Measurements from ENCODE around the gene GLIPR1. TPM values are rescaled to one million over a fixed set of nuclear protein-coding genes. Genes with fewer than 3 reads are reported as not detected.
"Not testable (repeated sequence)": the region's sequence is repeated elsewhere in the genome, so short reads cannot be mapped to it uniquely, and the experiment has no call there.

GLIPR1 gene
- polyA plus RNA-seq, 1 of the 3 experiments (the other 2 are of a cell fraction) = 75.6 TPM

- TF ChIP-seq EP300 (IDR thresholded peaks at IDR 0.05; ENCODE audit: borderline replicate concordance in 1 of 2, low read depth in 1 of 2, low read length in 1 of 2) = 0 out of 4 replicates have a peak, but pooled peaks of 1 of the 2 experiments have one; percentile 25
- TF ChIP-seq RFX5 (IDR thresholded peaks at IDR 0.05; ENCODE audit: low read length) = no peak
- TF ChIP-seq PBX3 (IDR thresholded peaks at IDR 0.05) = peak; percentile 45
- no peak for TF ChIP-seq RXRA (IDR thresholded peaks at IDR 0.05; ENCODE audit: borderline replicate concordance, low read depth)
Measured at GRCh38 chr12:75439930-75440329, 40.6 kb upstream of the GLIPR1 start (continued).

- CTCF ChIA-PET; H3K79me2 ChIP-seq (ENCODE audit: insufficient read depth): not testable (repeated sequence)
- WGBS (ENCODE audit: low lambda C conversion rate) = 64% methylated on average over 4 of the region's 4 CpGs
Measured at GRCh38 chr12:75441687-75442449, 38.7 kb upstream of the GLIPR1 start.

DNA sequence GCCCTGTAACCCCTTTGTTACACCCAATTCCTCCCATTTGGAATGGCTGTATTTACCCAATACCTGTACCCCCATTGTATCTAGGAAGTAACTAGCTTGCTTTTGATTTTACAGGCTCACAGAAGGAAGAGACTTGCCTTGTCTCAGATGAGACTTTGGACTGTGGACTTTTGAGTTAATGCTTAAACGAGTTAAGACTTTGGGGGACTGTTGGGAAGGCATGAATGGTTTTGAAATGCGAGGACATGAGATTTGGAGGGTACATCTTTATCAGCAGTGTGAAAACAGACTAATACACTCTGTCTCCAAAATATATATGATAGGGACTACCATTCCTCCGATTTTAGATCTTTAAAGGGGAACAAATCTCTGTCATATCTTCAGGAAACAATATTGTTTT lies 38.1 kb upstream of the GLIPR1 start:
- POLR2A ChIA-PET = not testable (repeated sequence)
- peaks cover 0 to 13% of the 10 kb centered on the region in 2 experiments; a peak in 2 of 4 replicates for H3K4me1 ChIP-seq (ENCODE audit: control insufficient read depth in 1 of 2, insufficient read depth in 2 of 2, low read depth in 1 of 2, low read length in 1 of 2)

More at GRCh38 chr12:75441687-75442449, 38.7 kb upstream of the GLIPR1 start:
- H3K4me2 ChIP-seq; H3K27ac ChIP-seq (ENCODE audit: low read depth in 2 of 2, low read length in 1 of 2); H2AFZ ChIP-seq (ENCODE audit: low read depth); H3K27me3 ChIP-seq (ENCODE audit: insufficient read depth); POLR2A ChIA-PET; H3K9ac ChIP-seq; H3K9me2 ChIP-seq; H3K4me1 ChIP-seq (ENCODE audit: control insufficient read depth in 1 of 2, insufficient read depth in 2 of 2, low read depth in 1 of 2, low read length in 1 of 2); H3K4me3 ChIP-seq (ENCODE audit: low read depth in 2 of 2, low read length in 1 of 2); H4K20me1 ChIP-seq (ENCODE audit: insufficient read depth); H3K36me3 ChIP-seq (replicated peaks in 1 of 2; ENCODE audit: control insufficient read depth in 1 of 2, insufficient read depth in 2 of 2, low read length in 1 of 2); DNase-seq; H3K9me3 ChIP-seq: not testable (repeated sequence)
- peaks cover 12% of the 10 kb centered on the region for H3F3A ChIP-seq (replicated peaks; ENCODE audit: insufficient read depth)

DNA sequence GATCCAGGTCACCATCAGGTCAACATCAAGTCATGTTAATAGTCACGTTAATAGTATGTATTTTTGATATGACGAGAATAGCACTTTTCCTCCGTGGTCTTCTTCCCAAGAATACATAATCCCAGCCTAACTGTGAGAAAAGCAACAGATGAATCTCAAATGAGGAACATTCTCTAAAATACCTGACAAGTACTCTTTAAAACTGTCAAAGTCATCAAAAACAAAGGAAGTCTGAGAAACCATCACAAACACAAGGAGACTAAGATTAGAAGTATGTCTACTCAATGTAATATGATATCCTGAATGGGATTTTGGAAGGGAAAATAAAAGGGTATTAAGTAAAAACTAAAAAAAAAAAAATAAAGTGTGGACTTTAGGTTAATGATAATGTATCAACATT lies 36.8 kb upstream of the GLIPR1 start:
- H3F3A ChIP-seq (replicated peaks; ENCODE audit: insufficient read depth) = peaks cover 17% of the 10 kb centered on the region
- H3K79me2 ChIP-seq (ENCODE audit: insufficient read depth) = no peaks in the 10 kb centered on the region
- peak overlapping the region in 1 of 2 experiments; percentile 61; a peak in 1 of 4 replicates for H3K27ac ChIP-seq (ENCODE audit: low read depth in 2 of 2, low read length in 1 of 2)
- no peaks in the 10 kb centered on the region for H3K36me3 ChIP-seq (replicated peaks in 1 of 2; ENCODE audit: control insufficient read depth in 1 of 2, insufficient read depth in 2 of 2, low read length in 1 of 2)
- peaks cover 0 to 26% of the 10 kb centered on the region in 2 experiments; a peak in 2 of 4 replicates for H3K4me1 ChIP-seq (ENCODE audit: control insufficient read depth in 1 of 2, insufficient read depth in 2 of 2, low read depth in 1 of 2, low read length in 1 of 2)
- peak overlapping the region; percentile 25; the same call in 1 of the 2 replicates for H3K4me2 ChIP-seq
- no peaks in the 10 kb centered on the region for H3K27me3 ChIP-seq (ENCODE audit: insufficient read depth)
- WGBS (ENCODE audit: low lambda C conversion rate) = 40% methylated on average over 3 of the region's 3 CpGs
- ChIA-PET CTCF (no interaction called here), POLR2A (no interaction called here)
- H3K4me3 ChIP-seq (ENCODE audit: low read depth in 2 of 2, low read length in 1 of 2) = no peak overlapping the region
- no peaks in the 10 kb centered on the region for H3K9me3 ChIP-seq
- H3K9me2 ChIP-seq = no peaks in the 10 kb centered on the region
- no peak overlapping the region for H2AFZ ChIP-seq (ENCODE audit: low read depth)
- DNase-seq = no peak
- no peak overlapping the region for H3K9ac ChIP-seq
- no peaks in the 10 kb centered on the region for H4K20me1 ChIP-seq (ENCODE audit: insufficient read depth)
- TF ChIP-seq USF1 (IDR thresholded peaks at IDR 0.05; ENCODE audit: borderline replicate concordance, low read depth) (no peak), MXI1 (IDR thresholded peaks at IDR 0.05; ENCODE audit: low read depth, low read length) (no peak), YY1 (IDR thresholded peaks at IDR 0.05; ENCODE audit: low read depth) (no peak), NFIC (IDR thresholded peaks at IDR 0.05; ENCODE audit: borderline replicate concordance) (no peak), RCOR1 (IDR thresholded peaks at IDR 0.05; ENCODE audit: low read length) (no peak), RXRA (IDR thresholded peaks at IDR 0.05; ENCODE audit: borderline replicate concordance, low read depth) (no peak), FOSL2 (IDR thresholded peaks at IDR 0.05; ENCODE audit: borderline replicate concordance, low read depth) (no peak)
- TF ChIP-seq, protein P1, sequence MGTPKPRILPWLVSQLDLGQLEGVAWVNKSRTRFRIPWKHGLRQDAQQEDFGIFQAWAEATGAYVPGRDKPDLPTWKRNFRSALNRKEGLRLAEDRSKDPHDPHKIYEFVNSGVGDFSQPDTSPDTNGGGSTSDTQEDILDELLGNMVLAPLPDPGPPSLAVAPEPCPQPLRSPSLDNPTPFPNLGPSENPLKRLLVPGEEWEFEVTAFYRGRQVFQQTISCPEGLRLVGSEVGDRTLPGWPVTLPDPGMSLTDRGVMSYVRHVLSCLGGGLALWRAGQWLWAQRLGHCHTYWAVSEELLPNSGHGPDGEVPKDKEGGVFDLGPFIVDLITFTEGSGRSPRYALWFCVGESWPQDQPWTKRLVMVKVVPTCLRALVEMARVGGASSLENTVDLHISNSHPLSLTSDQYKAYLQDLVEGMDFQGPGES (IDR thresholded peaks at IDR 0.05; ENCODE audit: low read depth, low read length) = no peak
- TF ChIP-seq, protein P2, sequence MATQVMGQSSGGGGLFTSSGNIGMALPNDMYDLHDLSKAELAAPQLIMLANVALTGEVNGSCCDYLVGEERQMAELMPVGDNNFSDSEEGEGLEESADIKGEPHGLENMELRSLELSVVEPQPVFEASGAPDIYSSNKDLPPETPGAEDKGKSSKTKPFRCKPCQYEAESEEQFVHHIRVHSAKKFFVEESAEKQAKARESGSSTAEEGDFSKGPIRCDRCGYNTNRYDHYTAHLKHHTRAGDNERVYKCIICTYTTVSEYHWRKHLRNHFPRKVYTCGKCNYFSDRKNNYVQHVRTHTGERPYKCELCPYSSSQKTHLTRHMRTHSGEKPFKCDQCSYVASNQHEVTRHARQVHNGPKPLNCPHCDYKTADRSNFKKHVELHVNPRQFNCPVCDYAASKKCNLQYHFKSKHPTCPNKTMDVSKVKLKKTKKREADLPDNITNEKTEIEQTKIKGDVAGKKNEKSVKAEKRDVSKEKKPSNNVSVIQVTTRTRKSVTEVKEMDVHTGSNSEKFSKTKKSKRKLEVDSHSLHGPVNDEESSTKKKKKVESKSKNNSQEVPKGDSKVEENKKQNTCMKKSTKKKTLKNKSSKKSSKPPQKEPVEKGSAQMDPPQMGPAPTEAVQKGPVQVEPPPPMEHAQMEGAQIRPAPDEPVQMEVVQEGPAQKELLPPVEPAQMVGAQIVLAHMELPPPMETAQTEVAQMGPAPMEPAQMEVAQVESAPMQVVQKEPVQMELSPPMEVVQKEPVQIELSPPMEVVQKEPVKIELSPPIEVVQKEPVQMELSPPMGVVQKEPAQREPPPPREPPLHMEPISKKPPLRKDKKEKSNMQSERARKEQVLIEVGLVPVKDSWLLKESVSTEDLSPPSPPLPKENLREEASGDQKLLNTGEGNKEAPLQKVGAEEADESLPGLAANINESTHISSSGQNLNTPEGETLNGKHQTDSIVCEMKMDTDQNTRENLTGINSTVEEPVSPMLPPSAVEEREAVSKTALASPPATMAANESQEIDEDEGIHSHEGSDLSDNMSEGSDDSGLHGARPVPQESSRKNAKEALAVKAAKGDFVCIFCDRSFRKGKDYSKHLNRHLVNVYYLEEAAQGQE (IDR thresholded peaks at IDR 0.05; ENCODE audit: low read depth, low read length) = no peak

More for the DNA sequence above, 38.1 kb upstream of the GLIPR1 start:
- H3K4me2 ChIP-seq; CTCF ChIA-PET; H3K9me2 ChIP-seq; H4K20me1 ChIP-seq (ENCODE audit: insufficient read depth); H3K79me2 ChIP-seq (ENCODE audit: insufficient read depth); H3K9ac ChIP-seq; H3K27ac ChIP-seq (ENCODE audit: low read depth in 2 of 2, low read length in 1 of 2); DNase-seq; H2AFZ ChIP-seq (ENCODE audit: low read depth); H3K4me3 ChIP-seq (ENCODE audit: low read depth in 2 of 2, low read length in 1 of 2); H3K9me3 ChIP-seq; H3K27me3 ChIP-seq (ENCODE audit: insufficient read depth); H3K36me3 ChIP-seq (replicated peaks in 1 of 2; ENCODE audit: control insufficient read depth in 1 of 2, insufficient read depth in 2 of 2, low read length in 1 of 2): not testable (repeated sequence)
- WGBS (ENCODE audit: low lambda C conversion rate) = 5% methylated on average over 3 of the region's 3 CpGs
- peaks cover 14% of the 10 kb centered on the region for H3F3A ChIP-seq (replicated peaks; ENCODE audit: insufficient read depth)

Measured in SK-N-SH (cell line).